Uterus (tissue), 4 donors: ENCODE results near the gene CNTNAP1. TPM values are rescaled to one million over a fixed set of nuclear protein-coding genes. Genes with fewer than 3 reads are reported as not detected.

Source experiments
- DNase-seq, 2 donors: peaks; one replicate each; pipeline ENCODE4 v3.0.0-alpha.2; 2019 to 2020
- H3K27ac ChIP-seq, 2 donors: fragments of 200-600 bp; sonication (generic); 1 replicate in 1 of 2; 2 replicates in 1 of 2; pipeline ENCODE4 v1.5.1; 2016 to 2018
- H3K27me3 ChIP-seq, 2 donors: fragments of 200-600 bp; sonication (generic); one replicate each; pipeline ENCODE4 v1.5.1; 2018 to 2019; ENCODE audit warnings: control low read depth in 1 of 2
- H3K36me3 ChIP-seq, 2 donors: fragments of 200-600 bp; sonication (generic); one replicate each; pipeline ENCODE4 v1.5.1; 2019; ENCODE audit warnings: control low read depth in 1 of 2
- H3K4me1 ChIP-seq, 2 donors: fragments of 200-600 bp; sonication (generic); one replicate each; pipeline ENCODE4 v1.5.1; 2018 to 2019; ENCODE audit warnings: control low read depth in 1 of 2
- H3K4me3 ChIP-seq, 2 donors: fragments of 200-600 bp; sonication (generic); 1 replicate in 1 of 2; 2 replicates in 1 of 2; pipeline ENCODE4 v1.5.1; 2018 to 2019; ENCODE audit warnings: mild to moderate bottlenecking in 1 of 2
- H3K9me3 ChIP-seq, 2 donors: fragments of 200-600 bp; sonication (generic); one replicate each; pipeline ENCODE4 v1.5.1; 2019; ENCODE audit warnings: control low read depth in 1 of 2
- CTCF ChIP-seq, 4 experiments: fragments of 200-600 bp in 2 of 4; fragments of 450-650 bp in 2 of 4; sonication (generic) in 2 of 4; IDR thresholded peaks; one replicate each; pipeline ENCODE4 v1.5.1; 2016 to 2019; ENCODE audit warnings: antibody characterized with exemption in 4 of 4, mild to moderate bottlenecking in 2 of 4, moderate library complexity in 1 of 4
- POLR2A ChIP-seq, 2 donors: fragments of 450-650 bp; IDR thresholded peaks; one replicate each; pipeline ENCODE4 v1.6.1; 2016; ENCODE audit warnings: antibody characterized with exemption in 2 of 2, mild to moderate bottlenecking in 1 of 2, moderate library complexity in 1 of 2
- intact Hi-C: fragments of 100-400 bp; cut with DNase I; formaldehyde crosslinking; loops from one replicate; pipeline ENCODE4 v1.15.1; 2023; ENCODE audit warnings: low total_unique reads
- total RNA-seq, 4 donors: library from RNA; depleted of rRNA in 3 of 4; stranded (reverse); fragments of >200 nt in 3 of 4; gene quantifications; one replicate each; pipeline versions ENCODE4 v1.1.0 to v1.2.4, GENCODE V29; 2014 to 2023
- donor health status: DM: yes; HTN: yes; CAD: no.

Gene CNTNAP1
- total RNA-seq, 4 donors from 2014 or later: 1.5 to 61.5 (median 26.5) TPM

GRCh38 chr17:42647778-42648177 is 34.6 kb upstream of the CNTNAP1 start:
- Histone ChIP-seq H3K27me3 (no peaks in the 10 kb centered on the region), H3K9me3 (no peaks in the 10 kb centered on the region), H3K4me1 (no peaks in the 10 kb centered on the region), H3K27ac (no peak overlapping the region), H3K36me3 (no peaks in the 10 kb centered on the region), H3K4me3 (no peak overlapping the region)
- TF ChIP-seq CTCF (IDR thresholded peaks at IDR 0.05) (no peak), POLR2A (IDR thresholded peaks at IDR 0.05) (no peak)
- DNase-seq: no peak
- intact Hi-C loops: no loop called here

- H3K27ac ChIP-seq: no peak overlapping the region
- no peaks in the 10 kb centered on the region for H3K9me3 ChIP-seq
- TF ChIP-seq POLR2A (IDR thresholded peaks at IDR 0.05) (no peak), CTCF (IDR thresholded peaks at IDR 0.05) (no peak)
Observed at GRCh38 chr17:42651392-42651791, 30.9 kb upstream of the CNTNAP1 start.

GRCh38 chr17:42653179-42654124 is 28.9 kb upstream of the CNTNAP1 start:
- intact Hi-C loops: no loop called here
- Histone ChIP-seq H3K36me3 (no peaks in the 10 kb centered on the region), H3K9me3 (no peaks in the 10 kb centered on the region), H3K27me3 (no peaks in the 10 kb centered on the region), H3K27ac (peak overlapping the region; percentile 83 to 96), H3K4me3 (peak overlapping the region; percentile 25 to 34), H3K4me1 (peaks cover 0 to 6% of the 10 kb centered on the region in 2 donors)
- peak; percentile 80 to 82 for DNase-seq
- no peak for TF ChIP-seq CTCF (IDR thresholded peaks at IDR 0.05)
- peak; percentile 42 to 49 for TF ChIP-seq POLR2A (IDR thresholded peaks at IDR 0.05)

More at GRCh38 chr17:42651392-42651791, 30.9 kb upstream of the CNTNAP1 start:
- Histone ChIP-seq H3K27me3 (no peaks in the 10 kb centered on the region), H3K4me1 (peaks cover 0 to 6% of the 10 kb centered on the region in 2 donors), H3K4me3 (no peak overlapping the region), H3K36me3 (no peaks in the 10 kb centered on the region)
- no peak for DNase-seq
- intact Hi-C loops: no loop called here

GRCh38 chr17:42655528-42655927 is 26.8 kb upstream of the CNTNAP1 start:
- Histone ChIP-seq H3K27me3 (no peaks in the 10 kb centered on the region), H3K9me3 (no peaks in the 10 kb centered on the region), H3K4me3 (no peak overlapping the region), H3K27ac (no peak overlapping the region), H3K36me3 (no peaks in the 10 kb centered on the region), H3K4me1 (peaks cover 4 to 9% of the 10 kb centered on the region in 2 donors)
- TF ChIP-seq CTCF (IDR thresholded peaks at IDR 0.05) (no peak), POLR2A (IDR thresholded peaks at IDR 0.05) (no peak)
- DNase-seq: no peak
- intact Hi-C loops: no loop called here
